Psoas muscle (tissue), 8 donors: ENCODE data around the gene TIMP2. TPM values are rescaled to one million over a fixed set of nuclear protein-coding genes. Genes with fewer than 3 reads are reported as not detected.

ENCODE experiments used
- ATAC-seq, 4 donors: fragments of 200-7000 bp; cut with Tn5 transposase; one replicate each; pipeline ENCODE4 v1.9.1; 2020; ENCODE audit warnings: moderate library complexity in 3 of 4, mild to moderate bottlenecking in 2 of 4
- DNase-seq, 2 donors: peaks; one replicate each; pipeline ENCODE4 v3.0.0-alpha.2; 2020
- H3K27ac ChIP-seq: fragments of 200-600 bp; one replicate; pipeline ENCODE4 v1.8.0; 2022
- H3K27me3 ChIP-seq, 3 donors: fragments of 200-600 bp in 1 of 3; one replicate each; pipeline versions ENCODE4 v1.6.1 to v1.8.0; 2013 to 2022; ENCODE audit warnings: low read length in 2 of 3, mild to moderate bottlenecking in 2 of 3, moderate library complexity in 1 of 3; ENCODE audit not compliant: insufficient read depth in 3 of 3
- H3K36me3 ChIP-seq, 2 donors: fragments of 200-600 bp in 1 of 2; one replicate each; pipeline versions ENCODE4 v1.6.1 to v1.8.0; 2013 to 2022; ENCODE audit warnings: low read depth in 1 of 2, mild to moderate bottlenecking in 1 of 2, moderate library complexity in 1 of 2; ENCODE audit not compliant: insufficient read depth in 1 of 2
- H3K4me1 ChIP-seq: fragments of 200-600 bp; one replicate; pipeline ENCODE4 v1.8.0; 2022
- H3K4me3 ChIP-seq: fragments of 200-600 bp; one replicate; pipeline ENCODE4 v1.8.0; 2022; ENCODE audit warnings: mild to moderate bottlenecking
- H3K9me3 ChIP-seq: fragments of 200-600 bp; one replicate; pipeline ENCODE4 v1.8.0; 2022
- WGBS, 3 donors: extraction: QIAGEN DNeasy Blood & Tissue Kit; methylation state at CpG; one replicate each; pipeline versions ENCODE4 v1.1.6 to v1.1.7; 2013; 5-methylcytosine and 5-hydroxymethylcytosine counted together
- intact Hi-C, 2 donors: fragments of 100-400 bp; cut with DNase I; formaldehyde crosslinking; loops; one replicate each; pipeline versions ENCODE4 v1.11.0 to v1.14.2; 2022
- polyA plus RNA-seq, 3 donors: library from polyadenylated mRNA; stranded (reverse); fragments of 200-250 nt; gene quantifications; one replicate each; pipeline ENCODE4 v1.2.3, GENCODE V29; 2013
- total RNA-seq, 4 donors: library from RNA; stranded (reverse); fragmentation: NEBNext Ultra II Directional in 2 of 4; extraction: Animal tissue kit (Norgen Biotek cat#: 25700) in 2 of 4; gene quantifications; one replicate each; pipeline versions ENCODE4 v1.2.1 to v1.2.4, GENCODE V29; 2021 to 2023
- TF ChIP-seq, protein P1 (sequence below): fragments of 200-600 bp; IDR thresholded peaks from one replicate; pipeline ENCODE4 v1.8.0; 2022; ENCODE audit warnings: antibody characterized with exemption
- donor health status: healthy with polysubstance abuse.
- donor health status: DM: no; HTN: no; CAD: no; lungs with moderate emphysema.
- donor health status: Bipolar disorder and iron deficiency.
- donor health status: healthy.
- donor health status: DM: yes; HTN: yes; CAD: no.
- donor health status: DM: no; HTN: no; CAD: no.
- donor health status: DM: no; HTN: no; CAD: no.
- donor health status: DM: yes; HTN: yes; CAD: no.

Gene TIMP2
- total and polyA plus RNA-seq, 7 donors, result 10.3 to 53.6 (median 18.5) TPM

DNA sequence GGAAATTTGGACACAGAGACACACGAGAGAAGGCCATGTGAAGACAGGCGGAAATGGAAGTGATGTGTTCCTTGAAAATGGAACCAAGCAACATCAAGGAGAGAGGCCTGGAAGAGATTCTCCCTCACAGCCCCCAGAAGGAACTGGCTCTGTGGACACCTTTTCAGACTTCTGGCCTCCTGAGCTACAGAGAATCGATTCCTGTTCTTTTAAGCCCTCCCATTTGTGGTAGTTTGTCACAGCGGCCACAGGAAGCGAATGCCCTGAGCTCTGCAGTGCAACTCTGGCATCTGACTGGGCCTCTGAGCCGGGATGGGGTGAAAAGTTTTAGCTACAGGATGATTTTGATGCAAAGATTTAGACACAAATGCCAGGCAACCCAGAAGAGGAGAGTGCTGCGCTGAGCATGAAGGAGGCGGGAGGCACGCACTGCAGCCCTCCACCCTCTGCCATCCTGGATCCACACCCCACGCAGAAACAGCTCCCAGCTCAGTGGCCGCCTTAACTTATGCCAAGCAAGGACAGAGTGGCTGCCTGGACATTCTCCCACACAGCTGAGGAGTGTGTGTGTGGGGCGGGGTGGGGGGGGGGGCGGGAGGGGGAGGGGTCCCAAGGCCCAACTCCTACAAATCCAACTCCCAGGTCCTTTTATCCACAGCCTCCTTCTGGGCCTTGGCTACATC is 2.2 kb downstream of the TIMP2 start:
- peak in 1 of 2 donors; percentile 50 for DNase-seq
- intact Hi-C loops, result no loop called here
- TF ChIP-seq, protein P1, sequence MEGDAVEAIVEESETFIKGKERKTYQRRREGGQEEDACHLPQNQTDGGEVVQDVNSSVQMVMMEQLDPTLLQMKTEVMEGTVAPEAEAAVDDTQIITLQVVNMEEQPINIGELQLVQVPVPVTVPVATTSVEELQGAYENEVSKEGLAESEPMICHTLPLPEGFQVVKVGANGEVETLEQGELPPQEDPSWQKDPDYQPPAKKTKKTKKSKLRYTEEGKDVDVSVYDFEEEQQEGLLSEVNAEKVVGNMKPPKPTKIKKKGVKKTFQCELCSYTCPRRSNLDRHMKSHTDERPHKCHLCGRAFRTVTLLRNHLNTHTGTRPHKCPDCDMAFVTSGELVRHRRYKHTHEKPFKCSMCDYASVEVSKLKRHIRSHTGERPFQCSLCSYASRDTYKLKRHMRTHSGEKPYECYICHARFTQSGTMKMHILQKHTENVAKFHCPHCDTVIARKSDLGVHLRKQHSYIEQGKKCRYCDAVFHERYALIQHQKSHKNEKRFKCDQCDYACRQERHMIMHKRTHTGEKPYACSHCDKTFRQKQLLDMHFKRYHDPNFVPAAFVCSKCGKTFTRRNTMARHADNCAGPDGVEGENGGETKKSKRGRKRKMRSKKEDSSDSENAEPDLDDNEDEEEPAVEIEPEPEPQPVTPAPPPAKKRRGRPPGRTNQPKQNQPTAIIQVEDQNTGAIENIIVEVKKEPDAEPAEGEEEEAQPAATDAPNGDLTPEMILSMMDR, result no peak
- Histone ChIP-seq H3K4me3 (peak overlapping the region; percentile 70), H3K4me1 (peaks cover 11% of the 10 kb centered on the region), H3K9me3 (no peaks in the 10 kb centered on the region), H3K36me3 (no peaks in the 10 kb centered on the region), H3K27me3 (peaks cover 0 to 11% (median 2%) of the 10 kb centered on the region in 3 donors), H3K27ac (no peak overlapping the region)
- no peak for ATAC-seq
- 54 to 78% (median 59%) methylated on average over 11 of the region's 13 CpGs for WGBS, 3 donors

DNA sequence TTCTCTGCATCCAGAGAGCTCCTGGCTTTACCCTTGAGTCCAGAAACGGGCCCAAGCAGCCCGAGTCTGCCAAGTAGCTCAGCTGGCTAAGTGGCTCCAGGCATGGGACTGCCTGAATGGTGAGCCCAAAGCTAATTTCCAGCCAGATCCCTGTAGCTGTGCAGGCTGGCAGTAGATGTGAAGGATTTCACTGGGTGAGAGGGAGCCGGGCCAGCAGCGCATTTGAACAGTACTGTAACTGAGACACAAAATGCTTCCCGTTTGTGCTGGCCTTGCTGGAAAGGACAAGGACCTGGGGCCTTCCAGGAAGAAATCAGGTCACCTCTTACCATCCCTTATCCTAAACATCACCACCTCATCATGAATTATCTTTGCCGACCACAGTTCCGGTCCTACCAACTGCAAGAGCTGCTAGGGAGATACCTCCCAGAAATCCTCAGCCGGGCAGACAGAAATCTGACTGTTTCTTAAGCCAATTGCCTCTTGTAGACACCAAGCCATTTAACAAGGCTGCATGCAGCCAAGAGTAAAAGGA is 3.7 kb downstream of the TIMP2 start:
- Histone ChIP-seq H3K27ac (peak overlapping the region; percentile 6), H3K36me3 (no peaks in the 10 kb centered on the region), H3K4me3 (no peak overlapping the region), H3K27me3 (peaks cover 0 to 11% (median 2%) of the 10 kb centered on the region in 3 donors), H3K9me3 (no peaks in the 10 kb centered on the region), H3K4me1 (peaks cover 11% of the 10 kb centered on the region)
- TF ChIP-seq, protein P1, result no peak
- peak; percentile 41 to 79 (median 62) for ATAC-seq
- intact Hi-C loops, result no loop called here
- peak; percentile 45 to 58 for DNase-seq
- WGBS, 3 donors, result 24 to 27% (median 24%) methylated on average over 8 of the region's 8 CpGs

DNA sequence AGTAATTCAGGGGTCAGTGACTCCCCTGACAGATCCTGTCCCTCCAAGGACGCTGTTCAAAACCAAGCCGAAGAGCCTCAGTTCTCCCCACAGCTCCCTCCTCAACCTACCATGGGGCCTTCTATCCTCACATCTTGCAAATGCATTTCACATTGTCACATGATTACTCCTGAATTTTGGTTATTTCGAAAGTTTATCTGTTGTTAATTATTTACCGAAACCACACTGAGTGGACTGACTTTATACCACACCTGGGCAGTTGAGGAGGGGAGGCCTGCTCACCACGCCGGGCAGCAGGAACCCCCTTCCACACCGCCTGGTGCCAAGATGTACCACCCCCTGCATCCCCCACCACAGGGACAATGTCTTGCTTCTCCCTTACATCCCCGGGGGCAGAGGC is 4.7 kb downstream of the TIMP2 start:
- Histone ChIP-seq H3K27ac (no peak overlapping the region), H3K27me3 (peaks cover 0 to 9% (median under 1%) of the 10 kb centered on the region in 3 donors), H3K36me3 (no peaks in the 10 kb centered on the region), H3K4me3 (no peak overlapping the region), H3K9me3 (no peaks in the 10 kb centered on the region), H3K4me1 (peaks cover 11% of the 10 kb centered on the region)
- intact Hi-C loops, result no loop called here
- no peak for ATAC-seq
- DNase-seq, result no peak
- WGBS, 3 donors, result 87 to 91% (median 88%) methylated on average over 8 of the region's 8 CpGs
- TF ChIP-seq, protein P1, result no peak

DNA sequence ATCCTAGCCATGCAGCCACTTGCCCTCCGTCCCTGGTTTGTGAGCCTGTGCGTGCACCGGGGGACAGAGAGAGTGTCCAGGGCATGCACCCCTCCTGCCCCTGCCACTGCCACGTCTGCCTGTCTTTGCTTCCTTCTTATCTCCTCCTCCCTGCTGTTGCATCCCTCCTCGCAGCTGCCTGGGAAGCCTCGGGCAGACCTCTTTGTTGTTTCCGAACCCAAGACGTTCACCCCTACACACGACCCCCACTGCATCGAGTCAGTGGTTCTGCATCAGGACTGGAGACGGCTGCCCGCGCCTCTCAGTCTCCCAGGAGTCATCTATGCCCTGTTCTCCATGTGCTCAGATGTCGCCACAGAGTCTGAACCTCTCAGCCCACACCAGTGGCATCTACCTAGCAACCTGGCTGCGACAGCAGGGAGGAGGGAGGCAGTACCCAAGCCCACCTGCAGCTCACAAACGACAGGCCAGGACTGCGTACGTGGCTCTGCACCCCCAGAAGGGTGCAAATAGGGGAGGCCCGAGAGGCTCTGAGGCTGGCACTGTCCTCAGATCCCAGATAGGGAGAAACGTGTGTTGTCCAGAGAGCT is 5.2 kb downstream of the TIMP2 start:
- H3K27ac ChIP-seq, result no peak overlapping the region
- DNase-seq, result peak in 1 of 2 donors; percentile 41
- H3K27me3 ChIP-seq, result peaks cover 0 to 4% (median 0%) of the 10 kb centered on the region in 3 donors
- intact Hi-C loops, result no loop called here
- 87 to 93% (median 90%) methylated on average over 20 of the region's 20 CpGs for WGBS, 3 donors
- no peaks in the 10 kb centered on the region for H3K9me3 ChIP-seq
- TF ChIP-seq, protein P1, result no peak
- no peak for ATAC-seq
- peaks cover 11% of the 10 kb centered on the region for H3K4me1 ChIP-seq
- H3K4me3 ChIP-seq, result no peak overlapping the region
- H3K36me3 ChIP-seq, result no peaks in the 10 kb centered on the region
